Activated CD4-positive, alpha-beta T cell treated with anti-CD3 and anti-CD28 coated beads, Interleukin-2, amount 50 U/mL, for 1 hour (primary cell): ENCODE measurements around the gene COCH.

Source experiments
- DNase-seq: peaks from one replicate; pipeline ENCODE4 v3.0.0-alpha.2; 2020

The COCH gene

GRCh38 chr14:30874120-30874998 is at the start of gene COCH:
TSS of gene COCH (plus strand) at chr14:30874559. CDS start at chr14:30874939, 380 bp downstream.
- DNase-seq, result peak; percentile 1

GRCh38 chr14:30826070-30826469 is 48.3 kb upstream of the COCH start:
- no peak for DNase-seq

GRCh38 chr14:30829853-30830252 is 44.5 kb upstream of the COCH start:
- DNase-seq, result no peak

GRCh38 chr14:30834353-30834752 is 40.0 kb upstream of the COCH start:
- DNase-seq, result no peak

GRCh38 chr14:30838351-30838750 is 36.0 kb upstream of the COCH start:
- DNase-seq, result no peak

GRCh38 chr14:30840086-30840779 is 34.1 kb upstream of the COCH start:
- DNase-seq, result no peak

- no peak for DNase-seq
Observed at GRCh38 chr14:30842431-30842830, 31.9 kb upstream of the COCH start.

GRCh38 chr14:30848449-30849240 is 25.7 kb upstream of the COCH start:
- DNase-seq, result no peak

GRCh38 chr14:30849354-30849753 is 25.0 kb upstream of the COCH start:
- DNase-seq, result no peak

GRCh38 chr14:30849983-30850382 is 24.4 kb upstream of the COCH start:
- no peak for DNase-seq

- no peak for DNase-seq
Observed at GRCh38 chr14:30853946-30854345, 20.4 kb upstream of the COCH start.

GRCh38 chr14:30854492-30854891 is 19.9 kb upstream of the COCH start:
- no peak for DNase-seq

- no peak for DNase-seq
Observed at GRCh38 chr14:30855345-30856037, 18.9 kb upstream of the COCH start.

GRCh38 chr14:30861200-30861599 is 13.2 kb upstream of the COCH start:
- no peak for DNase-seq

GRCh38 chr14:30864934-30865333 is 9.4 kb upstream of the COCH start:
- no peak for DNase-seq

- DNase-seq, result no peak
Observed at GRCh38 chr14:30868736-30869135, 5.6 kb upstream of the COCH start.

GRCh38 chr14:30869551-30870155 is 4.7 kb upstream of the COCH start:
- DNase-seq, result no peak

GRCh38 chr14:30872602-30873001 is 1.8 kb upstream of the COCH start:
- no peak for DNase-seq

GRCh38 chr14:30873308-30874119 is 845 bp upstream of the COCH start:
- DNase-seq, result no peak

- no peak for DNase-seq
Observed at GRCh38 chr14:30874999-30875787, 834 bp downstream of the COCH start.

GRCh38 chr14:30875788-30876053 is 1.4 kb downstream of the COCH start:
- DNase-seq, result no peak
